ENCODE measurements around the gene MAMDC4. TPM values are rescaled to one million over a fixed set of nuclear protein-coding genes. Genes with fewer than 3 reads are reported as not detected.

Gene MAMDC4
- total and polyA plus RNA-seq, 12 donors = 0.57 to 30.6 (median 5.3) TPM

GRCh38 chr9:136889858-136890257 is 37.7 kb downstream of the MAMDC4 start:
- TF ChIP-seq, protein P1, sequence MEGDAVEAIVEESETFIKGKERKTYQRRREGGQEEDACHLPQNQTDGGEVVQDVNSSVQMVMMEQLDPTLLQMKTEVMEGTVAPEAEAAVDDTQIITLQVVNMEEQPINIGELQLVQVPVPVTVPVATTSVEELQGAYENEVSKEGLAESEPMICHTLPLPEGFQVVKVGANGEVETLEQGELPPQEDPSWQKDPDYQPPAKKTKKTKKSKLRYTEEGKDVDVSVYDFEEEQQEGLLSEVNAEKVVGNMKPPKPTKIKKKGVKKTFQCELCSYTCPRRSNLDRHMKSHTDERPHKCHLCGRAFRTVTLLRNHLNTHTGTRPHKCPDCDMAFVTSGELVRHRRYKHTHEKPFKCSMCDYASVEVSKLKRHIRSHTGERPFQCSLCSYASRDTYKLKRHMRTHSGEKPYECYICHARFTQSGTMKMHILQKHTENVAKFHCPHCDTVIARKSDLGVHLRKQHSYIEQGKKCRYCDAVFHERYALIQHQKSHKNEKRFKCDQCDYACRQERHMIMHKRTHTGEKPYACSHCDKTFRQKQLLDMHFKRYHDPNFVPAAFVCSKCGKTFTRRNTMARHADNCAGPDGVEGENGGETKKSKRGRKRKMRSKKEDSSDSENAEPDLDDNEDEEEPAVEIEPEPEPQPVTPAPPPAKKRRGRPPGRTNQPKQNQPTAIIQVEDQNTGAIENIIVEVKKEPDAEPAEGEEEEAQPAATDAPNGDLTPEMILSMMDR (IDR thresholded peaks at IDR 0.05) = no peak
- TF ChIP-seq POLR2A (IDR thresholded peaks at IDR 0.05) = no peak
- no peak for DNase-seq
- H3K27me3 ChIP-seq = no peaks in the 10 kb centered on the region
- H3K4me1 ChIP-seq (replicated peaks in 1 of 2) = peaks cover 8 to 12% of the 10 kb centered on the region in 2 donors
- no peak overlapping the region for H3K4me3 ChIP-seq
- intact Hi-C loops (cut with DNase I) = loop anchor here in 1 of 2 donors (10.0 kb wide), 1 partner anchor 55 kb away; the partner anchor contains the start of genes C8G and FBXW5
- no peaks in the 10 kb centered on the region for H3K36me3 ChIP-seq (replicated peaks in 1 of 2)
- 94 to 96% (median 95%) methylated on average over 42 of the region's 42 CpGs for WGBS, 4 donors
- H3K9me3 ChIP-seq (replicated peaks in 1 of 3) = no peaks in the 10 kb centered on the region
- no peak overlapping the region for H3K27ac ChIP-seq

DNA sequence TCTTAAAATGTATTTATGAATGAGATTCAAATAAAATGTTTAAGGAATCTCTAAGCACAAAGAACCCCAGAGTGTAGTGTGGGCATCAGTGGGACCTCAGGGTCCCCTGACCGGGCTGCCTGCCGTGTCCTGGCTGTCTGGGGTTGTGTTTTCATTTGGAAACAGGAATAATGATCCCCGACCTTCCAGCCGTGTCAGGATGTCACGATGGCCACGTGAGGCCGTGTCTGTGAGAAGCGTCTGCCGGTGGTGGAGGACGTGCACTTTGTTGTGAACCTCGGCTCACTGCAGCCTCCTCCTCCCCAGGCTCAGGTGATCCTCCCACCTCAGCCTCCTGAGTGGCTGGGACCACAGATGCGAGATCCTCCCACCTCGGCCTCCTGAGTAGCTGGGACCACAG is 38.5 kb downstream of the MAMDC4 start:
- Histone ChIP-seq H3K4me1 (replicated peaks in 1 of 2) (peaks cover 8 to 10% of the 10 kb centered on the region in 2 donors), H3K27me3 (no peaks in the 10 kb centered on the region), H3K4me3 (no peak overlapping the region), H3K27ac (no peak overlapping the region), H3K36me3 (replicated peaks in 1 of 2) (no peaks in the 10 kb centered on the region), H3K9me3 (replicated peaks in 1 of 3) (no peaks in the 10 kb centered on the region)
- TF ChIP-seq, protein P1 (IDR thresholded peaks at IDR 0.05) = no peak
- no peak for TF ChIP-seq POLR2A (IDR thresholded peaks at IDR 0.05)
- DNase-seq = no peak
- 76 to 89% (median 87%) methylated on average over 5 to 13 of the region's 13 CpGs for WGBS, 4 donors
- intact Hi-C loops (cut with DNase I) = no loop called here

DNA sequence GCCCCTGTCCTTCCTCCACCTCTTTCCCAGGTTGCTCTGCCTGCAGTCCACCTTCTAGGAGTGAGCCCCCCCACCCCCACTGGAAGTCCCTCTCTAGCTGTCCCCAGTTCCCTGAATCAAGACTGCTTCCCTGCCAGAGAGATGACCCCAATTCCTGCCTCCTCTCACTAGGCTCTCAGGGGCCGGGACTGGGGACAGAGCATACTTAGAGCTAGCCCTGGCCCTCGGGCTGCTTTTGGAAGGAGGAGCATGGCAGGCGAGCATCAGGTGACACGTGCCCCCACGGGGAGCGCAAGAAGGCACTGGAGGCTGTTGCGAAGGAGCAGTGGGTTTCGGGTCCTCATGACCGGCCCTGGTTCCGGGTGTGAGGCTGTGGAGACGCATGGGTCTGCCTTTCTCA is 43.9 kb downstream of the MAMDC4 start:
- WGBS, 4 donors = 0 to 100% (median 88%) methylated on average over 1 to 11 of the region's 11 CpGs
- Histone ChIP-seq H3K36me3 (replicated peaks in 1 of 2) (peaks cover 0 to 20% of the 10 kb centered on the region in 2 donors), H3K4me3 (no peak overlapping the region), H3K27me3 (no peaks in the 10 kb centered on the region), H3K4me1 (replicated peaks in 1 of 2) (no peaks in the 10 kb centered on the region), H3K9me3 (replicated peaks in 1 of 3) (no peaks in the 10 kb centered on the region), H3K27ac (no peak overlapping the region)
- no peak for DNase-seq
- TF ChIP-seq POLR2A (IDR thresholded peaks at IDR 0.05) = no peak
- TF ChIP-seq, protein P1 (IDR thresholded peaks at IDR 0.05) = no peak
- intact Hi-C loops (cut with DNase I) = no loop called here

GRCh38 chr9:136898483-136899100 is 46.4 kb downstream of the MAMDC4 start:
- Histone ChIP-seq H3K36me3 (replicated peaks in 1 of 2) (peaks cover 0 to 24% of the 10 kb centered on the region in 2 donors), H3K4me3 (no peak overlapping the region), H3K9me3 (replicated peaks in 1 of 3) (no peaks in the 10 kb centered on the region), H3K27ac (no peak overlapping the region), H3K4me1 (replicated peaks in 1 of 2) (peaks cover 14 to 18% of the 10 kb centered on the region in 2 donors), H3K27me3 (no peaks in the 10 kb centered on the region)
- DNase-seq = no peak
- TF ChIP-seq POLR2A (IDR thresholded peaks at IDR 0.05) = no peak
- TF ChIP-seq, protein P1 (IDR thresholded peaks at IDR 0.05) = no peak
- 95 to 96% (median 95%) methylated on average over 12 to 21 of the region's 21 CpGs for WGBS, 4 donors
- intact Hi-C loops (cut with DNase I) = no loop called here

Measured in adrenal gland (tissue), 12 donors.